Measurements from ENCODE around the gene ERC1. TPM values are rescaled to one million over a fixed set of nuclear protein-coding genes. Genes with fewer than 3 reads are reported as not detected.

Gene ERC1
- total RNA-seq, 1 donor from 2014 or later, result 43.0 TPM

- intact Hi-C loops (cut with micrococcal nuclease), result no loop called here
- DNase-seq, result no peak
- ATAC-seq, result no peak
Observed at GRCh38 chr12:1501695-1502378, 510.8 kb downstream of the ERC1 start.

GRCh38 chr12:1502379-1502720 is 511.3 kb downstream of the ERC1 start:
- ATAC-seq (no peak), DNase-seq (no peak)
- intact Hi-C loops (cut with micrococcal nuclease), result no loop called here

- intact Hi-C loops (cut with micrococcal nuclease), result no loop called here
- no peak for DNase-seq
- ATAC-seq, result no peak
Observed at GRCh38 chr12:1502831-1503230, 511.8 kb downstream of the ERC1 start.

- no peak for DNase-seq
- no peak for ATAC-seq
- intact Hi-C loops (cut with micrococcal nuclease), result no loop called here
Observed at GRCh38 chr12:1503281-1503711, 512.3 kb downstream of the ERC1 start.

- no peak for ATAC-seq
- intact Hi-C loops (cut with micrococcal nuclease), result no loop called here
- DNase-seq, result no peak
Observed at GRCh38 chr12:1504304-1504894, 513.4 kb downstream of the ERC1 start.

GRCh38 chr12:1504895-1505311 is 513.9 kb downstream of the ERC1 start:
- ATAC-seq (no peak), DNase-seq (no peak)
- intact Hi-C loops (cut with micrococcal nuclease), result no loop called here

GRCh38 chr12:1505576-1505975 is 514.6 kb downstream of the ERC1 start:
- no peak for ATAC-seq
- DNase-seq, result no peak
- intact Hi-C loops (cut with micrococcal nuclease), result no loop called here

- no peak for ATAC-seq
- intact Hi-C loops (cut with micrococcal nuclease), result no loop called here
Observed at GRCh38 chr12:1507308-1507707, 516.3 kb downstream of the ERC1 start.

GRCh38 chr12:1509413-1510052 is 518.5 kb downstream of the ERC1 start:
- ATAC-seq (no peak), DNase-seq (no peak)
- intact Hi-C loops (cut with micrococcal nuclease), result no loop called here

More at GRCh38 chr12:1507308-1507707, 516.3 kb downstream of the ERC1 start:
- DNase-seq, result no peak

GRCh38 chr12:1510056-1510812 is 519.2 kb downstream of the ERC1 start:
- no peak for ATAC-seq
- DNase-seq, result no peak
- intact Hi-C loops (cut with micrococcal nuclease), result no loop called here

- DNase-seq (no peak), ATAC-seq (no peak)
- intact Hi-C loops (cut with micrococcal nuclease), result no loop called here
Observed at GRCh38 chr12:1515010-1515409, 524.0 kb downstream of the ERC1 start.

GRCh38 chr12:1515428-1515827 is 524.4 kb downstream of the ERC1 start:
- no peak for ATAC-seq
- intact Hi-C loops (cut with micrococcal nuclease), result no loop called here
- no peak for DNase-seq

- no peak for DNase-seq
- intact Hi-C loops (cut with micrococcal nuclease), result no loop called here
- ATAC-seq, result no peak
Observed at GRCh38 chr12:1517007-1517406, 526.0 kb downstream of the ERC1 start.

- no peak for DNase-seq
- ATAC-seq, result no peak
- intact Hi-C loops (cut with micrococcal nuclease), result no loop called here
Observed at GRCh38 chr12:1517734-1518525, 526.9 kb downstream of the ERC1 start.

- DNase-seq, result no peak
- ATAC-seq, result no peak
- intact Hi-C loops (cut with micrococcal nuclease), result no loop called here
Observed at GRCh38 chr12:1518591-1519516, 527.8 kb downstream of the ERC1 start.

- intact Hi-C loops (cut with micrococcal nuclease), result no loop called here
- ATAC-seq (no peak), DNase-seq (no peak)
Observed at GRCh38 chr12:1519642-1520041, 528.6 kb downstream of the ERC1 start.

- intact Hi-C loops (cut with micrococcal nuclease), result no loop called here
- ATAC-seq (no peak), DNase-seq (no peak)
Observed at GRCh38 chr12:1523046-1523445, 532.0 kb downstream of the ERC1 start.

- intact Hi-C loops (cut with micrococcal nuclease), result no loop called here
- no peak for DNase-seq
- ATAC-seq, result no peak
Observed at GRCh38 chr12:1523558-1524050, 532.6 kb downstream of the ERC1 start.
